Smooth muscle cell (in vitro differentiated cells): ENCODE results near the gene CALM3. TPM values are rescaled to one million over a fixed set of nuclear protein-coding genes. Genes with fewer than 3 reads are reported as not detected.

Source experiments
- DNase-seq: peaks from one replicate; lab custom pipeline; 2025; ENCODE audit not compliant: unreplicated experiment; lab: John Stamatoyannopoulos, UW
- H2AFZ ChIP-seq: fragments of 200-600 bp; sonication (generic); 2 replicates; pipeline ENCODE4 v1.6.0; 2016; ENCODE audit warnings: antibody characterized with exemption, low read depth, mild to moderate bottlenecking
- H3F3A ChIP-seq: fragments of 200-600 bp; sonication (generic); 2 replicates; pipeline ENCODE4 v1.6.0; 2017; ENCODE audit warnings: antibody characterized with exemption, low read depth
- H3K27ac ChIP-seq: fragments of 200-600 bp; sonication (generic); 2 replicates; pipeline ENCODE4 v1.5.1; 2016; ENCODE audit warnings: low read depth, mild to moderate bottlenecking
- H3K27me3 ChIP-seq: fragments of 200-600 bp; sonication (generic); 2 replicates; pipeline ENCODE4 v1.6.1; 2016; ENCODE audit warnings: low read depth, mild to moderate bottlenecking
- H3K36me3 ChIP-seq: fragments of 200-600 bp; sonication (generic); 2 replicates; pipeline ENCODE4 v1.5.1; 2016; ENCODE audit warnings: low read depth
- H3K4me1 ChIP-seq: fragments of 200-600 bp; sonication (generic); 2 replicates; pipeline ENCODE4 v1.5.1; 2016; ENCODE audit warnings: low read depth
- H3K4me2 ChIP-seq: fragments of 200-600 bp; sonication (generic); 2 replicates; pipeline ENCODE4 v1.6.0; 2016; ENCODE audit warnings: mild to moderate bottlenecking
- H3K4me3 ChIP-seq: fragments of 200-600 bp; sonication (generic); 2 replicates; pipeline ENCODE4 v1.5.1; 2016; ENCODE audit warnings: mild to moderate bottlenecking
- H3K79me2 ChIP-seq: fragments of 200-600 bp; sonication (generic); 2 replicates; pipeline ENCODE4 v1.6.0; 2016; ENCODE audit warnings: low read depth, mild to moderate bottlenecking
- H3K9ac ChIP-seq: fragments of 200-600 bp; sonication (generic); 2 replicates; pipeline ENCODE4 v1.6.0; 2016; ENCODE audit warnings: low read depth
- H3K9me3 ChIP-seq: fragments of 200-600 bp; sonication (generic); replicated peaks from 2 replicates; pipeline ENCODE4 v1.5.1; 2016; ENCODE audit warnings: low read depth
- H4K20me1 ChIP-seq: fragments of 200-600 bp; sonication (generic); 2 replicates; pipeline ENCODE4 v1.6.0; 2016; ENCODE audit warnings: low read depth
- WGBS: methylation state at CpG from one replicate; pipeline ENCODE4 v1.1.7; 2016; ENCODE audit warnings: low lambda C conversion rate; 5-methylcytosine and 5-hydroxymethylcytosine counted together
- polyA plus RNA-seq: library from polyadenylated mRNA; unstranded; fragments of >200 nt; fragmentation: Nextera tagmentation; extraction: Ambion mirVana; gene quantifications from 2 replicates; pipeline ENCODE4 v1.2.1, GENCODE V29; 2016
- total RNA-seq: library from RNA; depleted of rRNA; stranded (reverse); fragments of >200 nt; gene quantifications from 2 replicates; pipeline ENCODE4 v1.2.3, GENCODE V29; 2014
- TF ChIP-seq, protein P1 (sequence below): fragments of 200-600 bp; sonication (generic); IDR thresholded peaks from 2 replicates; pipeline ENCODE4 v1.5.1; 2017; ENCODE audit warnings: borderline replicate concordance, mild to moderate bottlenecking, antibody characterized with exemption; ENCODE audit not compliant: insufficient read depth, poor library complexity, severe bottlenecking

Gene CALM3
- total and polyA plus RNA-seq, 2 experiments from 2014 or later, result 172 to 183 TPM

DNA sequence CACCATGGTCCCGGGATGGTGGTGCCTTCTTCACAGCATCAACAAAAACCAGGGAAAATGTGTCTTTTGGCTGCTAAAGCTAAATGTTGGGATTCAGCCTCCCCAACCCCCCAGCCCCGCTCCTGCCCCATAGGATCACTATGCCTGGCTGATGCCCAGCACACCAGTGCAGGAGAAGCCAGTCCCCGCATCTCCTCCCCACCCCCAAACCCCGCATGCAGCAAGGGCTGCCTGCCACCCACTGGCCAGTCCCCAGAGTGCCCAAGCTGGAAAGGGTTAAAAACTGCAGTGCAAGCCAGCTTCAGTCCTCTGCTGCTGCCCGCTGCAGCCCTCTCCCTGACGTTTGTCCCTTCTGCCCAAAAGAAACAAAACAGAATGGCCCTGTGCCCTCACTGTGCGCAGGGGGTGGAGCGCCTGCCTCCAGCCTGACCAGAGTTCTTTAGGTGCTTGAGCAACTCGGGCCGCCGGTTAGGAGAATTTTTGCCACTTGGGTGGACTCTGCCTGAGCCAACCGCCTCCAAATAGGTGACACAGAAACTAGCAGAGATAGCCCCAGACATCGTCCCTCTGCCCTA, 3.7 kb downstream of the CALM3 start:
- Histone ChIP-seq H3K4me2 (no peak overlapping the region), H3K9ac (no peak overlapping the region)

DNA sequence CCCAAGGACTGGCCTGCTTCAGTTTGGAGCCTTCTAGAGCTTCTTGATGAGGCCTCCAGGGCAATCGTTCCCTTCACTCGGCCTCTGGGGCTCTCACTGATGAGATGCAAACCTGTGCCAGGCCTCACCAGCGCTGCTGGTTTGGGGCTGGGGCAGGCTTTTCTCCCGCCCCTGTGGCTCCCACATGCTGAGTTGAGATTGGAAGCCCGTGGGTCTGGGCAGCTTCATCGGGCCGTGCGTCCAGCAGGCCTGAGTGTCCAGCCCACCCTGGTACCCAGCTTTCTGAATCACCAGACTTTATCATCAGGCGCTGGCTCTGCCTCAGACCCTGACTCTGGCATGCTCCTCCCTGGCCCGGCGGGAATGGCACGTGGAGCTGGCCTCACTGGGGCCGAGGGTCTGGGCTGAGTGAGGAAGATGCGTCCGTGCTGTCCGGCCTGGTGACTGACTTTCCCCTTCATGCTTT, 4.3 kb downstream of the CALM3 start:
- no peak for DNase-seq
- Histone ChIP-seq H3K4me2 (no peak overlapping the region), H3K27me3 (no peaks in the 10 kb centered on the region), H3K79me2 (peaks cover 51% of the 10 kb centered on the region), H3K27ac (no peak overlapping the region), H3K9me3 (no peaks in the 10 kb centered on the region), H3K9ac (no peak overlapping the region), H3K36me3 (no peaks in the 10 kb centered on the region), H3K4me3 (no peak overlapping the region), H3F3A (peaks cover 3% of the 10 kb centered on the region), H2AFZ (no peak overlapping the region), H3K4me1 (peaks cover 16% of the 10 kb centered on the region), H4K20me1 (peaks cover 63% of the 10 kb centered on the region)
- WGBS, result 94% methylated on average over 16 of the region's 16 CpGs
- TF ChIP-seq, protein P1, sequence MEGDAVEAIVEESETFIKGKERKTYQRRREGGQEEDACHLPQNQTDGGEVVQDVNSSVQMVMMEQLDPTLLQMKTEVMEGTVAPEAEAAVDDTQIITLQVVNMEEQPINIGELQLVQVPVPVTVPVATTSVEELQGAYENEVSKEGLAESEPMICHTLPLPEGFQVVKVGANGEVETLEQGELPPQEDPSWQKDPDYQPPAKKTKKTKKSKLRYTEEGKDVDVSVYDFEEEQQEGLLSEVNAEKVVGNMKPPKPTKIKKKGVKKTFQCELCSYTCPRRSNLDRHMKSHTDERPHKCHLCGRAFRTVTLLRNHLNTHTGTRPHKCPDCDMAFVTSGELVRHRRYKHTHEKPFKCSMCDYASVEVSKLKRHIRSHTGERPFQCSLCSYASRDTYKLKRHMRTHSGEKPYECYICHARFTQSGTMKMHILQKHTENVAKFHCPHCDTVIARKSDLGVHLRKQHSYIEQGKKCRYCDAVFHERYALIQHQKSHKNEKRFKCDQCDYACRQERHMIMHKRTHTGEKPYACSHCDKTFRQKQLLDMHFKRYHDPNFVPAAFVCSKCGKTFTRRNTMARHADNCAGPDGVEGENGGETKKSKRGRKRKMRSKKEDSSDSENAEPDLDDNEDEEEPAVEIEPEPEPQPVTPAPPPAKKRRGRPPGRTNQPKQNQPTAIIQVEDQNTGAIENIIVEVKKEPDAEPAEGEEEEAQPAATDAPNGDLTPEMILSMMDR, result no peak

More for the DNA sequence above, 3.7 kb downstream of the CALM3 start:
- Histone ChIP-seq H4K20me1 (peaks cover 63% of the 10 kb centered on the region), H3K4me3 (no peak overlapping the region), H2AFZ (no peak overlapping the region), H3K27ac (no peak overlapping the region), H3F3A (peaks cover 3% of the 10 kb centered on the region), H3K27me3 (no peaks in the 10 kb centered on the region), H3K36me3 (no peaks in the 10 kb centered on the region), H3K4me1 (peaks cover 16% of the 10 kb centered on the region), H3K79me2 (peaks cover 51% of the 10 kb centered on the region), H3K9me3 (no peaks in the 10 kb centered on the region)
- no peak for DNase-seq
- TF ChIP-seq, protein P1, result no peak
- WGBS, result 89% methylated on average over 13 of the region's 13 CpGs

DNA sequence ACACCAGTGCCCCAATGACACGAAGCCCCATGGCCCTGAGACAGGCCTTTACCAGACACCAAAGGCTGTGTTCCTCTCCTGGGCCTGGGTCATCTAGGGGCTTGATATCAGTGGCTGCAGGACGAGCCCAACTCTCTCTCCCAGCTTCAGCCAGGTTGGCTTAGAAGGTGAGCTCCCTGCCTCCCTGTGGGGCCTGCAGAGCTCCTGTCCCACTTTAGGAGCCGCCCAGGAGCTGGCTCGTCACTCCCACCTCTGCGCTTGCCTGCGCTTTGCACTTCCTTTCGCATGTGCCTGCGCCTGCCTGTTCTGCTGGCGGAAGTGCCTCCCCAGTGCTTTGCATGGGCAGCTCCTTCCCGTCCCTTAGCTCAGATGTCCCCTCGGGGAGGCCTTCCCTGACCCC, 4.9 kb downstream of the CALM3 start:
- Histone ChIP-seq H3K9ac (no peak overlapping the region), H3K4me1 (peaks cover 16% of the 10 kb centered on the region), H3K27ac (no peak overlapping the region), H3F3A (peaks cover 3% of the 10 kb centered on the region), H3K9me3 (no peaks in the 10 kb centered on the region), H4K20me1 (peaks cover 63% of the 10 kb centered on the region), H2AFZ (no peak overlapping the region), H3K4me2 (no peak overlapping the region), H3K36me3 (no peaks in the 10 kb centered on the region), H3K4me3 (no peak overlapping the region), H3K27me3 (no peaks in the 10 kb centered on the region), H3K79me2 (peaks cover 51% of the 10 kb centered on the region)
- no peak for DNase-seq
- WGBS, result 97% methylated on average over 11 of the region's 11 CpGs
- TF ChIP-seq, protein P1, result no peak
